ENCODE results near the gene NEURL1.

DNA sequence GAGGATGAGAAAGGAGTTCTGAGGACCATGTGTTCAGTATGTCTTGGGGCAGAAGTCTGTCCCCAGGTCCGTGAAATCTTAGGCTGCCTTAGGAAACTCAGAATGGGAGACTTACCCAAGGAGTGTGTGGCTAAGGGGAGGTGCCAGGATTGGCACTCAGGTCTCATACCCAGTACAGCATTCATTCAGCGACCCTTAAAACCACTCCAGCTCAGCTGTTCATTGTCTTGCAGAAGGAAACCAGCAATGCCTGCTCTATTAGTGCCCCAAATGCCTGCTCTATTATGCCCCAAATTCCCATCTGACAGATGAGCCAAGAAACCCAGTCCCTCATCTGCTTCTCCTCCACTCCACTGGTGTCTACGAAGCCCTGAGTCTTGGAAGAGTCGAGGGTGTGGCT lies 147.8 kb downstream of the NEURL1 start:
- TF ChIP-seq, protein P1, sequence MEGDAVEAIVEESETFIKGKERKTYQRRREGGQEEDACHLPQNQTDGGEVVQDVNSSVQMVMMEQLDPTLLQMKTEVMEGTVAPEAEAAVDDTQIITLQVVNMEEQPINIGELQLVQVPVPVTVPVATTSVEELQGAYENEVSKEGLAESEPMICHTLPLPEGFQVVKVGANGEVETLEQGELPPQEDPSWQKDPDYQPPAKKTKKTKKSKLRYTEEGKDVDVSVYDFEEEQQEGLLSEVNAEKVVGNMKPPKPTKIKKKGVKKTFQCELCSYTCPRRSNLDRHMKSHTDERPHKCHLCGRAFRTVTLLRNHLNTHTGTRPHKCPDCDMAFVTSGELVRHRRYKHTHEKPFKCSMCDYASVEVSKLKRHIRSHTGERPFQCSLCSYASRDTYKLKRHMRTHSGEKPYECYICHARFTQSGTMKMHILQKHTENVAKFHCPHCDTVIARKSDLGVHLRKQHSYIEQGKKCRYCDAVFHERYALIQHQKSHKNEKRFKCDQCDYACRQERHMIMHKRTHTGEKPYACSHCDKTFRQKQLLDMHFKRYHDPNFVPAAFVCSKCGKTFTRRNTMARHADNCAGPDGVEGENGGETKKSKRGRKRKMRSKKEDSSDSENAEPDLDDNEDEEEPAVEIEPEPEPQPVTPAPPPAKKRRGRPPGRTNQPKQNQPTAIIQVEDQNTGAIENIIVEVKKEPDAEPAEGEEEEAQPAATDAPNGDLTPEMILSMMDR (IDR thresholded peaks at IDR 0.05): no peak
- TF ChIP-seq EZH2 (IDR thresholded peaks at IDR 0.05; ENCODE audit: borderline replicate concordance, insufficient read depth, low read depth, low read length, poor library complexity, severe bottlenecking): no peak
